Heart left ventricle (tissue), 13 donors: ENCODE measurements around the gene PPP2R3A.
A peak's percentile ranks its signal among the peaks of the same experiment; 100 is the strongest.

Experiments used
- POLR2A ChIP-seq, 2 donors: fragments of 450-650 bp; IDR thresholded peaks; one replicate each; pipeline ENCODE4 v1.6.1; 2017; ENCODE audit warnings: antibody characterized with exemption in 2 of 2, mild to moderate bottlenecking in 2 of 2, moderate library complexity in 2 of 2
- TF ChIP-seq, protein P1 (sequence below), 12 donors: fragments of 200-600 bp; sonication (generic) in 4 of 12; IDR thresholded peaks; one replicate each; pipeline versions ENCODE4 v1.5.0 to v1.8.0; 2018 to 2022; ENCODE audit warnings: antibody characterized with exemption in 12 of 12, mild to moderate bottlenecking in 5 of 12
- donor health status: ischemic (EF 13 %, LVEDD 7.1; RV severe dilation, severe dysfunction).
- donor health status: DM: no; HTN: yes; CAD: no.
- donor health status: DM: no; HTN: no; CAD: no.
- donor health status: ischemic (EF 25% LVEDD 6.9; RV normal size, moderate dysfunction).
- donor health status: ischemic (EF 25% LVEDD 5.7; RV mildly dilated, moderate dysfunction).
- donor health status: ischemic (EF 35%, LVEDD 5.7; RV mildly dilated, moderate dysfunction).
- donor health status: nonischemic (EF 11% LVEDD 7.7; RV severe dilation, severe dysfunction).
- donor health status: DM: yes; HTN: yes; CAD: no.
- donor health status: PGD.
- donor health status: ischemic (EF 29% LVEDD 5.4; RV normal size, mild dysfunction).
- donor health status: nonischemic (EF 23%, LVEDD 6.1; RV moderate dilation, normal function).

DNA sequence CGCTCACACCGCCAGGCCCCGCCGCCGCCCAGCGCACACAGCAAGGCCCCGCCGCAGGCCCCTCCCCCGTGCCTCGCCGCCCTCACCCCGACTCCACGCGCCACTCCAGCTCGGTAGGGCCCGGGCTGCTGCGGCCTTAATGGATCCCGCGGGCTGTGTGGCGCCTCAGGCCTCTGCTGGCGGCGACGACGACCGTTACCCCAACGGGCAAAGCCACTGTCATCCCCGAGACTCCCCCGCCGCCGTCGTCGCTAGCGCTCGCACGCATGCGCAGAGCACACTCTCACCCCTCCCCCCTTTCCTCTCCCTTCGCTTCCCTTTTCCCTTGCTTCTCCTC is 230.5 kb downstream of the PPP2R3A start, which contains the start of gene MSL2:
- TF ChIP-seq, protein P1, sequence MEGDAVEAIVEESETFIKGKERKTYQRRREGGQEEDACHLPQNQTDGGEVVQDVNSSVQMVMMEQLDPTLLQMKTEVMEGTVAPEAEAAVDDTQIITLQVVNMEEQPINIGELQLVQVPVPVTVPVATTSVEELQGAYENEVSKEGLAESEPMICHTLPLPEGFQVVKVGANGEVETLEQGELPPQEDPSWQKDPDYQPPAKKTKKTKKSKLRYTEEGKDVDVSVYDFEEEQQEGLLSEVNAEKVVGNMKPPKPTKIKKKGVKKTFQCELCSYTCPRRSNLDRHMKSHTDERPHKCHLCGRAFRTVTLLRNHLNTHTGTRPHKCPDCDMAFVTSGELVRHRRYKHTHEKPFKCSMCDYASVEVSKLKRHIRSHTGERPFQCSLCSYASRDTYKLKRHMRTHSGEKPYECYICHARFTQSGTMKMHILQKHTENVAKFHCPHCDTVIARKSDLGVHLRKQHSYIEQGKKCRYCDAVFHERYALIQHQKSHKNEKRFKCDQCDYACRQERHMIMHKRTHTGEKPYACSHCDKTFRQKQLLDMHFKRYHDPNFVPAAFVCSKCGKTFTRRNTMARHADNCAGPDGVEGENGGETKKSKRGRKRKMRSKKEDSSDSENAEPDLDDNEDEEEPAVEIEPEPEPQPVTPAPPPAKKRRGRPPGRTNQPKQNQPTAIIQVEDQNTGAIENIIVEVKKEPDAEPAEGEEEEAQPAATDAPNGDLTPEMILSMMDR (IDR thresholded peaks at IDR 0.05) = no peak
- TF ChIP-seq POLR2A (IDR thresholded peaks at IDR 0.05) = peak in 1 of 2 donors; percentile 36
